A673 (cell line): ENCODE results near the gene TBC1D22A.

Source experiments
- EZH2 ChIP-seq: fragments of 200-600 bp; sonication (generic); IDR thresholded peaks from 2 replicates; pipeline ENCODE4 v1.6.1; 2017; ENCODE audit warnings: borderline replicate concordance, low read depth, mild to moderate bottlenecking, mixed read lengths, antibody characterized with exemption, low read length; ENCODE audit not compliant: poor library complexity, severe bottlenecking
- TF ChIP-seq, protein P1 (sequence below): fragments of 300-800, 200-600 bp; sonication (generic); conservative IDR thresholded peaks from 2 replicates; pipeline ENCODE4 v1.5.1; 2017; ENCODE audit warnings: low read depth, mild to moderate bottlenecking, antibody characterized with exemption, low read length, moderate library complexity, mixed read lengths

- no peak for TF ChIP-seq EZH2
- TF ChIP-seq, protein P1, sequence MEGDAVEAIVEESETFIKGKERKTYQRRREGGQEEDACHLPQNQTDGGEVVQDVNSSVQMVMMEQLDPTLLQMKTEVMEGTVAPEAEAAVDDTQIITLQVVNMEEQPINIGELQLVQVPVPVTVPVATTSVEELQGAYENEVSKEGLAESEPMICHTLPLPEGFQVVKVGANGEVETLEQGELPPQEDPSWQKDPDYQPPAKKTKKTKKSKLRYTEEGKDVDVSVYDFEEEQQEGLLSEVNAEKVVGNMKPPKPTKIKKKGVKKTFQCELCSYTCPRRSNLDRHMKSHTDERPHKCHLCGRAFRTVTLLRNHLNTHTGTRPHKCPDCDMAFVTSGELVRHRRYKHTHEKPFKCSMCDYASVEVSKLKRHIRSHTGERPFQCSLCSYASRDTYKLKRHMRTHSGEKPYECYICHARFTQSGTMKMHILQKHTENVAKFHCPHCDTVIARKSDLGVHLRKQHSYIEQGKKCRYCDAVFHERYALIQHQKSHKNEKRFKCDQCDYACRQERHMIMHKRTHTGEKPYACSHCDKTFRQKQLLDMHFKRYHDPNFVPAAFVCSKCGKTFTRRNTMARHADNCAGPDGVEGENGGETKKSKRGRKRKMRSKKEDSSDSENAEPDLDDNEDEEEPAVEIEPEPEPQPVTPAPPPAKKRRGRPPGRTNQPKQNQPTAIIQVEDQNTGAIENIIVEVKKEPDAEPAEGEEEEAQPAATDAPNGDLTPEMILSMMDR = no peak
Observed at GRCh38 chr22:46795140-46795539, 32.7 kb downstream of the TBC1D22A start.
